Measurements from ENCODE around the gene CNOT11.
A peak's percentile ranks its signal among the peaks of the same experiment; 100 is the strongest.
"Not testable (repeated sequence)": the region's sequence is repeated elsewhere in the genome, so short reads cannot be mapped to it uniquely, and the experiment has no call there.

The CNOT11 gene

DNA sequence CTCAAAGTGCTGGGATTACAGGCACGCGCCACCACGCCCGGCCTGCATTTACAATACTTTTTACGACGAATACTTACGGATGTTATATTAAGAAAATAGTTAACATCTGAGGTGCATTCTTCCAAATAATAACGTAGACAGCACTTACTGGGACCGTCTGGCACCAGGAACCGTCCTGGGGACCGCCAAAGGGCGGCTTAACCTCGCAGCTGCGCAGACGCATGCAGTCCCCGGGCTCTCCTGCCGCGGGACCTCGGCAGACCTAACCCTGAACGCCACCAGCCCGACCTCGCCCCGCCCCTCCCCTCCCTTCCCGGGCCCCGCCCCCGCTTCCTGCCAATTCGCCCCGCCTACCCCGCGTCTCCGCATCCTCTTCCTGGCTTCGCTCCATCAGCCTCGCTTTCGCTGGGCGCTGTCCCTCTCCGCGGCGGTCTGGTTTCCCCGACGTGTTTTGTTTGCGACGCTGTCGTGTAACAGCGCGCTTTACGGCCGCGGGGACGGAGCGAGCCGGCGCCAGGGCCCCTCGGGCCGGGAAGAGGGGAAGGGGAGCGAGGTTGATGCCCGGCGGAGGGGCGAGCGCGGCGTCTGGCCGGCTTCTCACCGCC lies at the start of gene CNOT11:
TSS of gene CNOT11 (plus strand) at position 479 of the 605 bp plus-strand sequence. CDS start at position 558, 79 bp downstream.
- peak; percentile 97 for DNase-seq

DNA sequence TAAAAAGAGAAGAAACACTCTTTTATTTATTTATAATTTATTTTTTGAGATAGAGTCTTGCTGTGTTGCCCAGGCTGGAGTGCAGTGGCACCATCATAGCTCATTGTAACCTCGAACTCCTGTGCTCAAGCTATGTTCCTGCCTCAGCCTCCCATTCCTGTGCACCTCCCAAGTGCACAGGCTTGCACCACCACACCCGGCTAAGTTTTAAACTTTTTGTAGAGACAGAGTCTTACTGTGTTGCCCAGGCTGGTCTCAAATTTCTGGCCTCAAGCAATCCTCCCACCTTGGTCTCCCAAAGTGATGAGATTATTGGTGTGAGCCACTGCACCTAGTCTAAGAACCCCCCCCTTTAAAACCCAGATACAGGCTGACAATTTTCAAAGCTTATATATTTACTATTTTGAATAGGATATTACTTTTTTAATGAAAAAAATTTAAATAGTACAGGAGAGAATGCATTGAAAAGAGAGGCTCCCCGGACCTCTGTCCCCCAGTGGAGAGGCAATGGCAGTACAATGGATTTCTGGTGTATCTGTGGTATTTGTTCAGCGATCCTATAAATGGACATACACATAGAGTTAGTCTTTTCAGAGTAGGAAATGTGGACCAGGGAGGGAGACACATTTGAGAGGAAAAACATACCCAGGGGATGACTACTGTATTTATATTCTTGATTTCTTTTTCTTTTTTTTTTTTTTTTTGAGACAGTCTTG lies 48.1 kb upstream of the CNOT11 start:
- DNase-seq = no peak

DNA sequence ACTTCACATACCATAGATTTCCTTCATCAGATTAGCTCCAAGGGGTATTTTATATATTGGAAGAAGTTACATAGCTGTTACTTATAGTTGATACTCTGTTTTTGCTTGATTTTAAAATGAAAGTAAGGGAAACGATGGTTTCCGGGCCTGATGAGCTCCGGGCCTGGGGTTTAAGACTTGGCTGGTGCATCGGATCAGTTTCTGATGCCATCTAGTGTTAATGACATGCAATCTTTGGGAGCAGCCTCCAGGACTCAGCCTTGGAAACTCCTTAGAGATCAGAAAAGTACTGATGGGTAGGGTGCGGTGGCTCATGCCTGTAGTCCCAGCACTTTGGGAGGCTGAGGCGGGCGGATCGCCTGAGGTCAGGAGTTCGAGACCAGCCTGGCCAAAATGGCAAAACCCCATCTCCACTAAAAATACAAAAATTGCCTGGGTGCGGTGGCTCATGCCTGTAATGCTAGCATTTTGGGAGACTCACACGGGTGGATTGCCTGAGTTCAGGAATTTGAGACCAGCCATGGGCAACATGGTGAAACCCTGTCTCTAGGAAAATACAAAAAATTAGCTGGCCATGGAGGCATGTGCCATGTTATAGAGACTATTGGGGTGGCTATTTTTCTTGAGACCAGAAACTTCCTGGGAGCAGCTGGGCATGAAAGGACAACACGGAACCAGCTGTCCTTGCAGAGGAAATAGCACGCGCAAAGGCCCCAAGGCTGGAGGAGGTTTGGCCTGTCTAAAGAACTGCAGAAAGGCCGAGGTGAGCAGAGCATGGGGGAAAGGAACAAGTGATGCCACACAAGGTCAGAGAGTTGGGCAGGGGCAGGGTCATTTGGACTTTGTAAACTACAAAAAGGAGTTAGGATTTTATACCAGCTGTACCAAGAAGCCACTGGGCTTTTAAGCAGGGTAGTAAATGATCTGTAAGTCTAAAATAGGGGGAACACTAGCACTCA lies 46.9 kb upstream of the CNOT11 start:
- peak; percentile 77 for DNase-seq

DNA sequence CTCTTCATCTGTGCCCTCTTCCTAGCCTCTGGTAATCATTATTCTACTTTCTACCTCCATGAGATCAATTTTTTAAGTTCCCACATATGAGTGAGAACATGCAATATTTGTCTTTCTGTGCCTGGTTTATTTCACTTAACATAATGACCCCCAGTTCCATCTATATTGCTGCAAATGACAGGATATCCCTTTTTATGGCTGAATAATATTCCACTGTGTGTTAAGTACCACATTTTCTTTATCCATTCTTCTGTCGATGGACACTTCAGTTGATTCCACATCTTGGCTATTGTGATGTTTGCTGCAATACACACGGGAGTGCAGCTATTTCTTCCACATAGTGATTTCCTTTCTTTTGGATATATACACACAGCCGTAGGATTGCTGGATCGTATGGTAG lies 43.9 kb upstream of the CNOT11 start:
- no peak for DNase-seq

DNA sequence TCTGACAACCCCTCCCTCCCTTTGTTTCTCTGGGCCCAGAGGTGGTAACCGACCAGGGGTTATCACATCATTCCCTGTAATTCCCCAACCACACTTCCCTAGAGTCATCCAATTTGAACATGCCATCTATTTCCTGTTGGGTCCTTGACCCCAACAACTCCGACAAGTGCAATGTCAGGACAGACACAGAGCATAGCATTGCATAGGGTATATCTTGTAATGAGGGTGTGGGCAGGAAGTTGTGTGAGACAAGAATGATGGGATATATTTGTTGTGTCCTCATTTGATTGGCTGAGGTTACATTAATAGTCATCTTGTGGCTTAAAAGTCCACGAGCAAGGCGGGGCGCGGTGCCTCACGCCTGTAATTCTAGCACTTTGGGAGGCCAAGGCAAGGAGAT lies 33.4 kb upstream of the CNOT11 start:
- DNase-seq = no peak

DNA sequence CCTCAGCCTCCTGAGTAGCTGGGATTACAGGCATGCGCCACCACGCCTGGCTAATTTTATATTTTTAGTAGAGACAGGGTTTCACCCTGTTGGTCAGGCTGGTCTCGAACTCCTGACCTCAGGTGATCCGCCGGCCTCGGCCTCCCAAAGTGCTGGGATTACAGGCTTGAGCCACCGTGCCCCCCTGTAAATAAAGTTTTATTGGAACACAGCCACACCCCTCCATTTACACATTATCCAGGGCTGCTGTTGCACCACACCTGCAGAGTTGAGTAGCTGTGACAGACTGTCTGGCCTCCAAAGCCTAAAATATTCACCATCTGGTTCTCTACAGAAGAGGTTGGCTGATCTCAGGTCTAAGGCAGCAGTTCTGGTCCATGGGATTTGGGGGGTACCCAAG lies 32.6 kb upstream of the CNOT11 start:
- not testable (repeated sequence) for DNase-seq

DNA sequence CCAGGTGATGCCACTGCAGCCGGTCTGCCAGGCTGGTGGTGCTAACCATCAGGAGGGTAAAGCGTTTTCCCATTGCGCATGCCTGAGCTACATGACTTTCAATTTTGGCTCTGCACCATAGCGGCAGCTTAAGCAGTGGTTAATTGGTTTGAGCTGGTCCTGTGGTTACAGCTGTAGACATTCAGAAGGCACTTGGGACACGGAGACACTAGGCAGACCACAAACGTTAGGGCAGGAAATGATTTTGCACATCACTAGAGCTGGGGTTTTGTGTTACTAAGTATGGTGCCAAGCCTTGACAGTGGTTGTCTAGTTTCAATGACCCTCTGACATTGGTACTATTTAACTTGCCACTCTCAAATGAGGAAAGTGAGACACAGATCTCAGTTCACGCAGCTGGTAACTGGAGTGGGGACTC lies 28.9 kb upstream of the CNOT11 start:
- no peak for DNase-seq

DNA sequence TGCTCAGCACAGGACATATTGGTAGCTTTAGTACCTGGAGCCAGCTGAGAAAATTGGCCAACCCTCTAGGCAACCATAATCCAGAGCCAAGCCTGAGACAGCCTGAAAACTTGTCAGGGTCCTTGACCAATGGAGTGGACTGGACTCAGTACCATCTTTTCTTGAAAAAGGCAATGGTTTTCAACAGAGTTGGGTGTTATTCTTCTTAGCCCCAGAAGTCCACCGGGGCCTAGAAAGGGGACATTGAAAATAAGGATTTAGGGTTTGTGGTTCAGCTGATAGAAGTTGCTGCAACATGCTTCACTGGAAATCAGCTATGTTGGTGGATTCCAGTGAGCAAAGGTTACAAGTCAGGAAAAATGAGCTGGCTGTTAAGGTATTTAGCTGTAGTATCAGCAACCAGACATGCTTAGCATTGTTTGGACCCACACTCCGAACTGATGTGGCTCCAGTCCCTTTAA lies 22.1 kb upstream of the CNOT11 start:
- DNase-seq = no peak

DNA sequence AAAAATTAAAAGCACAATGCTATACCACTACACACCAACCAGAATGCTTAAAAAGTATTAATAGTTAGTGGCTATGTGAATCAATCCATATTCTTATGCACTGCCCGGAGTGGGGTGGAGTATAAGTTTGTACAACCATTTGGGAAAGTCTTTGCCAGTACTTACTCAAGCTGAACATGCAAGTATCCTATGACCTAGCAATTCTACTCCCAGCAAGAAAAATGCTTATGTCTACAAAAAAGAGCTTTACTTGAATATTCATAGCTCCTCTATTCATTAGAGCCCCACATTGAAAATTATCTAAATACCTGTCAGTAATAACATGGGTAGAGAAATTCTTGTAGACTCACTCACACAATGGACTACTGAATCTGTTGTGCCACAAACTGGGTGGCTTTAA lies 21.4 kb upstream of the CNOT11 start:
- no peak for DNase-seq

DNA sequence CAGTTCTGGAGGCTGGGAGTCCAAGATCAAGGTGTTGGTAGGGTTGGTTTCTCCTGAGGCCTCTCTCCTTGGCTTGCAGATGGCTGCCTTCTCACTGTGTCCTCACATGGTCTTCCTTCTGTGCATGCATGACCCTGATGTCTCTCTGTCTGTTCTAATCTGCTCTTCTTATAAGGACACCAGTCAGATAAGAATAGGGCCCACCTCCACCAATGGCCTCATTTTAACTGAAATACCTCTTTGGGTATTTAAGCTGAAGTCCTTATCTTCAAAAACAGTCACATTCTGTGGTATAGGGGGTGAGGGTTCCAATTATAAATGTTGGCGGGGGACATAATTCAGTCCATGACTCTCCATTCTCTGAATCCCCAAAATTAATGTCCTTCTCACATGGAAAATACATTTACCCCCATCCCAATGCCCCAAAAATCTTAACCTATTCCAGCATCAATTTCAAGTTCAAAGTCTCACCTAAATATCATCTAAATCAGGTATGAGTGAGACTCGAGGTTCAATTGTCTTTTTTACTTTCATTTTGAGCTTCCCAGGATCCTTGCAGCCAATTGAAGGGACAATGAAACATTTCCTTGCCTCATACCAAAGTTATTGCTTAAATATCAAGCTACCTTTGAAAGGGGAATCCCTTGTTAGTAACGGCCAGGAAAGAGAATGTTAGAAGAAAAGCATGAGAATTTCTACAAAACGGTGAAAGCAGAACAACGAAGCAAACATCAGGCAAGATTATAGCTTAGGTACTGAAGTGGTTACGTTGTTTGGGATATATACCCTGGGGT lies 20.6 kb upstream of the CNOT11 start:
- no peak for DNase-seq

DNA sequence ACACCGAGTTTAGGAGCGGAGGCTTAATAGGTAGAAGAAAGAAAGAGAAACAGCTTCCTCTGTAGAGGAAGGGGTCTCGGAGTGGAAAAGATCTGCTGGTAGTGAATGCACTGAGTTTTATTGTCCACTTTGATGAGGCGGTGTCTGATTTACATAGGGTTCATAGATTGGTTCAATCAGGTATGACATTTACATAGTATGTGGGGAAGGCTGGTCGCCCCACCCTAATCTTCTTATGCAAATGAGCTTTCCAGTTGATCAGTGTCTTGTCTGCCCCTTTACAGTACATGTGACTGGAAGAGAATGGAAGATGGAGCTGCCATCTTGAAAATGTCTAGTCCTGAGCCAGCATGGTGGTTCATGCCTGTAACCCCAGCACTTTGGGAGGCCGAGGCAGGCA lies 19.9 kb upstream of the CNOT11 start:
- DNase-seq = no peak

DNA sequence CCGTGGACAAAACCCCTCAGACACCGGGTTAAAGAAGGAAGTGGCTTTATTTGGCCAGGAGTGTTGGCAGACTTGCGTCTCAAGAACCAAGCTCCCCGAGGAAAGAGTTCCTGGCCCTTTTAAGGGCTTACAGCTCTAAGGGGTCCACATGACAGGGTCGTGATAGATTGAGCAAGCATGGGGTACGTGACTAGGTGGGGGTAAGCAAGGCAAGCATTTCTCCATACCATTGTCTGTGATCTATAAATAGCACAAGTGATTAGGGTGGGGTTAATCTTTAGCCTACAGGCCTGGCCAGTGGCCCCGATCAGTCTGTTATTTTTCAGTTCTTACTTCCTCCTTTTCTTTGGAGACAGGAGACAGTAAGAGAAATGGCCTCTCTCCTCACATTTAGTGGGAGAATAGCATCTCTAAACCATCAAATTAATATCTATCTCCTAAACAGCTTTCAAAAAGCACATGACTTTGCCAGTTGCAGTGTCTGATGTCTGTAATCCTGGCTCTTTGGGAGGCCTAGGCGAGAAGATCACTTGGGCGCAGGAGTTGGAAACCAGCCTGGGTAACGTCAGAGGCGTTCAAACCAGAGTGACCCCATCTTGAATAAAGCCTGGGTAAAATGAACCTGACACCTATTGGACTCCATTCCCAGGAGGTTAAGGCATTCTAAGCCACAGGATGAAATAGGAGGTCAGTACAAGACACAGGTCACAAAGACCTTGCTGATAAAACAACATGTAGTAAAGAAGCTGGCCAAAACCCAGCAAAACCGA lies 18.3 kb upstream of the CNOT11 start:
- no peak for DNase-seq

DNA sequence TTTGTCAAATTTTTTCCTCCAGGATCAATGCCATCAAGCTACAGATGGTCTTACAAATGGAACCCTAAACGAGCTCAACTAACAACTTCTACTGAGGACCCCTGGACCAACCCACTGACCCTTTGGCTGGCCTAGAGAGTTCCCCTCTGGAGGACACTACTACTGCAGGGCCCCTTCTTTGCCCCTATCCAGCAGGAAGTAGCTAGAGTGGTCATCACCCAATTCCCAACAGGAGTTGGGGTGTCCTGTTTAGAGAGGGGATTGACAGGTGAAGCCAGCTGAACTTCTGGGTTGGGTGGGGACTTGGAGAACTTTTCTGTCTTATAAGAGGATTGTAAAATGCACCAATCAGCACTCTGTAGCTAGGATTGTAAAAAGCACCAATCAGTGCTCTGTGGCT lies 16.7 kb upstream of the CNOT11 start:
- DNase-seq = not testable (repeated sequence)

DNA sequence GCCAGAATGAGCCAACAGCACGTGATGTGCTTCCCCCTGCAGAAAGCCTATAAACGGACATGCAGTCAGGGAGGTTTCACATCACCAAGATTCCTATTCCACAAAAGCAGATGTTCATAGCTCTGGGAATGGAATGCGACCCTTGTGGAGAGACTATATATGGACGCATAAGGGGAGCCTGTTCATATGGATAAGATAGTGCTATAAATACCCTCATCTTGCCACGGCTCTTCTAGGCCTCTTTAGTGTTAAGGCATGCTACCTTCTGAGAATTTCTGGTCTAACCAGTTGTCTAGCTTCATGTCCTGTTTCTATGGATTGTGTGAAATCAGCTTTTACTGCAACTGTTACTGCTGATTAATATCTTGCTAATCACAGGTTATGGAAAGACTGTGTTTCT lies 14.7 kb upstream of the CNOT11 start:
- not testable (repeated sequence) for DNase-seq

DNA sequence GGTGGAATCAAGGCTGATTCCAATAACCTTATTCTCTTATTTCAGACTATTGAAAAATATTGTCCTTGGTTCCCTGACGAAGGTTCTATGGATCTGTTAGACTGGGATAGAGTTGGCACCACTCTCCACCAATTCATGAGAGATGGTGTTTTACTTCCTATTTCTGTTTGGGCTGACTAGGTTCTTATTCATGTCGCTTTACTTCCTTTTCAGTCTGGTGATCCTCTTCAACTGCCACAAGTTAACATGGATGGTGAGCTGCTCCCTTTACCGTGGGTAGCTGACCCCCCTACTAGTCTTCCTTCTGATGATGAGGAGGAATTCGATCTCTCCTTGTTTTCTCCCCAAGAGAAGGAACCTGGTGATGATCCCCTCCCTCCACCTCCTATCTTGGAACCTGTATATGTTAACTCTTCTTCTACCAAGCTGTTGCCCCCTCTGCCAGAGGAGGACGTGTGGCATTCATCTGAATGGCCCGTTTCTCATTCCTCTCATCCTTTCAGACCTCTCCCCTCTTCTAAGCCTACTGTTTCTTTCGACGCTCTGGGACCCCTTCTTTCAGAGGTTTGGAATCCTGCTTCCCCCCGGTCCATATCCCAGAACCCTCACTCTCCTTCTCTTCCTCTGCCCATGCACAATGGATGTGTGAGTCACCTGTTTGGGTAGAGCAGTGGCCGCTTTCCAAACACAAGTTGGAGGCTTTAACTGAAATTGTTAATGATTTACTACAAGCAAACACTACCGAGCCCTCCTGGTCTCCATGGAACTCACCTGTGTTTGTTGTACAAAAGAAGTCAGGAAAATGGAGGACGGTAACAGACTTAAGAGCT lies 13.5 kb upstream of the CNOT11 start:
- peak; percentile 53 for DNase-seq

DNA sequence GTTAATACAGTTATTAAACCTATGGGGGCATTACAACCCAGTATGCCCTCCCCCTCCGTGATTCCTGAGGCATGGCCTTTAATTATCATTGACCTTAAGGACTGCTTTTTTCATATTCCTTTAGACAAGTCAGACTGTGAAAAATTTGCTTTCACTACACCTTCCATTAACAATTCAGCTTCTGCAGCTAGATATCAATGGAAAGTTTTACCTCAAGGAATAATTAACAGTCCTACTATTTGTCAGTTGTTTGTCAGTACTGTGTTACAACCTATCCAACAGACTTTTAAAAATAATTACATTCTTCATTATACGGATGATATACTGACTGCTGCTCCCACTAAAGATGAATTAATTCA lies 12.9 kb upstream of the CNOT11 start:
- not testable (repeated sequence) for DNase-seq

DNA sequence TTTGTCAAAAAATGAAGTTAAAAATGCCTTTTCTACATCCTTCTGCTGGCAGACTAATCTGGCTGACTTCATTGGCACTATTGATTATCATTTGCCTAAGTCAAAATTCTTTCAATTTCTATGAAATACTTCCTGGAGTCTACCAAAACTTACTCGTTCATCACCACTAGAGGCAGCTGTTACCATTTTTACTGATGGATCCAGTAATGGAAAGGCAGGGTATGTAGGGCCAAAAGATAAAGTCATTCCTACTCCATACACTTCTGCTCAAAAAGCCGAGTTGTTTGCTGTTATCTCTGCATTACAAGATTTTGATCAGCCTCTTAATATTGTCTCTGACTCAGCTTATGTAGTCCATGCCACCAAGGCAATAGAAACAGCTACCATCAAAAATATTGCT lies 12.0 kb upstream of the CNOT11 start:
- DNase-seq = peak; percentile 25

DNA sequence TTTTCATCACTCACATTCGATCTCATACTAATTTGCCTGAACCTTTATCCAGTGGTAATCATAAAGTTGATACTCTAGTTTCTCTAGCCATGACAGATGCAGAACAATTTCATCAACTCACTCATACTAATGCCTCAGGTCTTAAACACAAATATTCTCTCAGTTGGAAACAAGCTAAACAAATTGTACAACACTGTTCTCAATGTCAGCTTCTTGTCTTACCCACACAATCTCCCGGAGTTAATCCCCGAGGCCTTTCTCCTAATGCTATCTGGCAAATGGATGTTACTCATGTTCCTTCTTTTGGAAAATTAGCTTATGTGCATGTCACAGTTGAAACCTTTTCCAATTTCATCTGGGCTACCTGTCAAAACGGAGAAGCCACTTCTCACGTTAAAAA lies 11.5 kb upstream of the CNOT11 start:
- DNase-seq = no peak

DNA sequence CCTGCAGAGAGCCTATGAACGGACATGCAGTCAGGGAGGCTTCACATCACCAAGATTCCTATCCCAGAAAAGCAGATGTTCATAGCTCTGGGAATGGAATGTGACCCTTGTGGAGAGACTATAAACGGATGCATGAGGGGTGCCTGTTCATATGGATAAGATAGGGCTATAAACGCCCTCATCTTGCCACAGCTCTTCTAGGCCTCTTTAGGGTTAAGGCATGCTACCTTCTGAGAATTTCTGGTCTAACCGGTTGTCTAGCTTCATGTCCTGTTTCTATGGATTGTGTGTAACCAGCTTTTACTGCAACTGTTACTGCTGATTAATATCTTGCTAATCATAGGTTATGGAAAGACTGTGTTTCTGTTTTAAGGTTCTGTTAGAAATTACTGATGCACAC lies 8.3 kb upstream of the CNOT11 start:
- not testable (repeated sequence) for DNase-seq

DNA sequence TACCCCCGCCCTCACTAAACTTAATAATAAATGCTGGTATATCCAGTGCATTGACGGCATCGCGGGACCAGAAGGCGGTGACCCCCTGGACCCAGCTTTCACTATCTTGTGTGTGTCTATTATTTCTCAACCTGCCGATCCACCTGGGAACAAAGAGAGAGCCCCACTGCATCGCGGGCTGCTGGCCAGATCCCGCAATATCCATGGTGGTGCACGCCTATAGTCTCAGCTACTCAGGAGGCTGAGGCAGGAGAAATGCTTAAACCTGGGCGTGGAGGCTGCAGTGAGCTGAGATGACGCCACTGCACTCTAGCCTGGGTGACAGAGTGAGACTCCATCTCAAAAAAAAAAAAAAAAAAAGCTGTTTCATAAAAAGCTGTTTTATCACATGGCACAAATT lies 7.8 kb upstream of the CNOT11 start:
- not testable (repeated sequence) for DNase-seq

DNA sequence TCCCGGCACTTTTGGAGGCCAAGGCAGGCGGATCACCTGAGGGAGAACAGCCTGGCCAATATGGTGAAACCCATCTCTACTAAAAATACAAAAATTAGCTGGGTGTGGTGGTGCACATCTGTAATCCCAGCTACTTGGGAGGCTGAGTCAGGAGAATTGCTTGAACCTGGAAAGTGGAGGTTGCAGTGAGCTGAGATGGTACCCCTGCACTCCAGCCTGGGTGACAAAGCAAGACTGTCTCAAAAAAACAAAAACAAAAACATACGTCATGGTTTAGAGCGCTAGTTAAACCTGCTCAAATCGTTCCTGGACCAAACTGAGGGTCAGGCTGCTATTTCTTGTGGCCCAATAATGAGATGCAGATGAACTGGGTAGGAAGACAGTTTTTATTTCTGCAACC lies 7.2 kb upstream of the CNOT11 start:
- not testable (repeated sequence) for DNase-seq
